GM12891 (cell line): ENCODE data around the gene CKM.

Experiments
- DNase-seq: peaks from one replicate; pipeline ENCODE4 v3.0.0; 2011; ENCODE audit warnings: low spot score; ENCODE audit not compliant: insufficient read length
- FAIRE-seq: peaks from 2 replicates; lab custom pipeline; 2011; peaks lifted over from hg19 to GRCh38; lab: Jason Lieb, UNC
- PAX5 ChIP-seq: IDR thresholded peaks from 2 replicates; pipeline ENCODE4 v1.6.1; 2011; ENCODE audit warnings: low read length, moderate library complexity, mild to moderate bottlenecking; ENCODE audit not compliant: insufficient read depth, severe bottlenecking
- POLR2A ChIP-seq: IDR thresholded peaks from 2 replicates; pipeline ENCODE4 v1.6.1; 2011; ENCODE audit warnings: low read depth, low read length, control low read depth
- POLR2AphosphoS5 ChIP-seq: IDR thresholded peaks from 2 replicates; pipeline ENCODE4 v1.6.1; 2011; ENCODE audit warnings: low read depth, low read length, control low read depth
- POU2F2 ChIP-seq: IDR thresholded peaks from 2 replicates; pipeline ENCODE4 v1.6.1; 2011; ENCODE audit warnings: low read depth, mild to moderate bottlenecking, control low read depth, low read length, moderate library complexity
- SPI1 ChIP-seq: IDR thresholded peaks from 2 replicates; pipeline ENCODE4 v1.6.1; 2011; ENCODE audit warnings: low read depth, low read length, control low read depth
- TAF1 ChIP-seq: IDR thresholded peaks from 2 replicates; pipeline ENCODE4 v1.6.1; 2011; ENCODE audit warnings: low read depth, low read length, control low read depth

CKM gene

GRCh38 chr19:45350477-45351058 is 27.9 kb upstream of the CKM start:
- DNase-seq = no peak
- no peak for FAIRE-seq
- TF ChIP-seq POU2F2 = no peak
- TF ChIP-seq TAF1 = no peak
- TF ChIP-seq SPI1 = no peak
- TF ChIP-seq PAX5 = no peak
- no peak for TF ChIP-seq POLR2A
- no peak for TF ChIP-seq POLR2AphosphoS5

DNA sequence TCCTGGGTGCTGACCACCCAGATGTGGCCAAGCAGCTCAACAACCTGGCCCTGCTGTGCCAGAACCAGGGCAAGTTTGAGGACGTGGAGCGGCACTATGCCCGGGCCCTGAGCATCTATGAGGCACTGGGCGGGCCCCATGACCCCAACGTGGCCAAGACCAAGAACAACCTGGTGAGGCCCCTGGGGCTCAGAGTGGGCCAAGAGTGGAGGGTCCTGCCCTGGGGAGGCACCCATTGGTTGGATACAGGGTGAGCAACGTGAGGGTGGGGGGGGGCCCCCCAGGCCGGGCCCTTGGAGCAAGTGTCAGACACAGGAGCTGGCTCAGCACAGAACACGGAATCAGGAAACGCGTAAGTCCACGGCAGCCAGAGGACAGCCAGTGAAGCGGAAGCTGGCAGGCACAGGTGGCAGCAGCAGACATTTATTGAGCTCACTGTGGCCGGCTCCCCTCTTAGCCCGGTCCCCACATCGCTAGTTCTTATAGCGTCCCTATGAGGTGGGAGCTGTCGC is 26.8 kb upstream of the CKM start:
- DNase-seq (no peak), FAIRE-seq (no peak)
- TF ChIP-seq POLR2AphosphoS5 (no peak), SPI1 (no peak), POLR2A (no peak), POU2F2 (no peak), PAX5 (no peak), TAF1 (no peak)

DNA sequence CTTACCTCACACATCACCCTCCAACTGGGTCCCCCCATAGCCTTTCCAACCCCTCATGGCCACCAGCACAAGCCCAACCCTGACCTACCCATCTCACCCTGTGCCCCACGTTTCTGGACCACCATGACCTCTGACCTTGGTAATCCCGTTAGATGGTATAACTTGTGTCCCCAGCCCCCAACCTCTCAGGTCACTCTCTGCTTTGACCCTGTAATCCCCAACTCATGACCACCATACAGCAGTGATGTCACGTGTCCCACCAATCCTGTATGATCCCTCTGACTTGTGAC is 26.4 kb upstream of the CKM start:
- DNase-seq (no peak), FAIRE-seq (no peak)
- TF ChIP-seq PAX5 = no peak
- no peak for TF ChIP-seq POU2F2
- TF ChIP-seq TAF1 = no peak
- TF ChIP-seq POLR2AphosphoS5 = no peak
- TF ChIP-seq POLR2A = no peak
- no peak for TF ChIP-seq SPI1

- no peak for FAIRE-seq
- TF ChIP-seq POLR2A = no peak
- TF ChIP-seq POLR2AphosphoS5 = no peak
- TF ChIP-seq SPI1 = no peak
- TF ChIP-seq PAX5 = no peak
- TF ChIP-seq POU2F2 = no peak
- TF ChIP-seq TAF1 = no peak
- DNase-seq = no peak
Measured at GRCh38 chr19:45348367-45349125, 25.9 kb upstream of the CKM start.

DNA sequence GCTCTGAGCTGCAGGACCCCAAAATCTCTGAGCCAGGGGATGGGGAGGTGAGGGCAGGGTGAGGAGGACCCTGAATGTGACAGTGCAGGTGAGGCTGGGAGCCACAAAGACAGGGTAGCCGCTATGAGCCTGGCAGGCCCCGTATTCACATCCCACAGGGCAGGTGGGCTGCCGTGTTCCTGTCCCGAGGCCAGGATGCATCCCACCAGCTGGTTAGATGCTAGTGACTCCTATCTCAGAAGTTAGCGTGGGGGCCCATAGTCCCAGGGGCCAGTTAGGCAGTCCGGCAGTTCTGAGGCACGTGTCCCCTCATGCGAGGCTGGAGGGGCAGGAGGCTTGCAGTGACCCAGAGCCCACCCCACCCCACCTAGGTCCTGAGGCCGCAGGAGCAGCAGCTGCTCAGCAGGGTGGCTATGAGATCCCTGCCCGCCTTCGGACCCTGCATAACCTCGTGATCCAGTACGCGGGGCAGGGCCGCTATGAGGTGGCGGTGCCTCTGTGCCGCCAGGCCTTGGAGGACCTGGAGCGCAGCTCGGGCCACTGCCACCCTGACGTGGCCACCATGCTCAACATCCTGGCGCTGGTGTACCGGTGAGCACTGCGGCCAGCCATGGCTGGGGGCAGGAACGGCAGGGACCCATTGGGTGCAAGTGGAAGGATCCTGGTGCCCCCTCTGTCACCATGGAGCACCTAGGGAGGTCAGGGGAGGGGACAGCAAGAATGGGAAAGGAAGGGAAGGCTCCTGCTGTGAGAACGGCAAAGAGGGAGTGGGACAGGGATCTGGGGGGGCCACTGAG is 25.1 kb upstream of the CKM start:
- no peak for DNase-seq
- no peak for FAIRE-seq
- TF ChIP-seq PAX5 = no peak
- TF ChIP-seq SPI1 = no peak

DNA sequence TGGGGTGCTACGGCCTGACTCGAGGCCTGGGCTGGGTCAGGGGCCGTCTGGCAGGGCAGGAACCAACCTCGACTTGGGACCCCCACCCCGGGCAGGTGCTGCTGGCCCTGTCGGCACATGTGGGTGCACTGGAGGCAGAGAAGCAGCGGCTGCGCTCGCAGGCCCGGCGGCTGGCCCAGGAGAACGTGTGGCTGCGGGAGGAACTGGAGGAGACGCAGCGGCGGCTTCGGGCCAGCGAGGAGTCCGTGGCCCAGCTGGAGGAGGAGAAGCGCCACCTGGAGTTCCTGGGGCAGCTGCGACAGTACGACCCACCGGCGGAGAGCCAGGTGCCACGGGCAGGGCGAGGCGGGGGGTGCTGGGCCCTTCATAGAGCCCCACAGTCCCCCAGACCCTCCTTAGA is 23.8 kb upstream of the CKM start:
- DNase-seq = no peak
- TF ChIP-seq SPI1 = no peak
- no peak for TF ChIP-seq POLR2A
- TF ChIP-seq TAF1 = no peak
- no peak for TF ChIP-seq POU2F2
- no peak for TF ChIP-seq PAX5
- FAIRE-seq = no peak

GRCh38 chr19:45345506-45345860 is 22.8 kb upstream of the CKM start:
- DNase-seq = no peak
- FAIRE-seq = no peak
- TF ChIP-seq SPI1 (no peak), POLR2A (no peak), PAX5 (no peak), TAF1 (no peak), POLR2AphosphoS5 (no peak), POU2F2 (no peak)

DNA sequence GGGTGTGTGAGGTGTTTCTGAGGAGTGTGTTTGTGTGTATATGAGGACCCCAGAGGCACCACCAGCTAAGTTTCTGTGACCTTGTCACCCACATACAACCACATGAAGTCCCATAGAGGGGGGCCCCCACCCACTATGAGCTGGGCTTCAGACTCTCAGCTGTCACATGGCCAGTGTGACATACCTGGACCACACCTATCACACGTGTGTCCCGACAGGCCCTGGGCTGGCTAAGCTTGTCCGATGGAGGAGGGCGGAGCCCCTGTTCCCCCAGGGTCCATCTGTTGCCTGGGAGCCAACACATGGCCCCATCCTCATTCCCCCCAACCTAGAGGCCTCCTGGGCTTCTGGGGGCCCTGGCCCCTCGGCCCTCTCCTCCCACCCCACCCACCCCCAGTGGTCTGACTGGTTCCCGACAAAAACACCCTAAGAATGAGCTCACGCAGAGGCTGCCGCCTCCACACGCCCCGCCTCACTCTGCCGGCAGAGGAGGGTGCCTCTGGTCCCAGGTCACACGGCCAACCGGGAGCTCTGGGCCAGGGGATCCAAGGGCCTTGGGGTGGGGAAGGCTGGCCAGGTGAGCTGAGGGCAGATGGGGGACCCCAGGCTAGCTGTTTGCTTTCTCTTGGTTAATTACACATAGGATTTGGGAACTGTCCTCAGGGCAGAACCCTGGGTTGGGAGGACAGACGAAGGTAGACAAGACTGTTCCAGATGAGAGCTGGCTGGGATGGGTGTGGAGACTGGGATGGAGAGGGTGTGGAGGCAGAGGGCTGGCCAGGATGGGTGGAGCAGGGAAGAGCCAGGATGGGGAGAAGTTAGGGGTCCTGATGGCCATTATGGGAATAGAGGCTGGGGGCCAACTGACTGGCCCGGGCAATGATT is 22.2 kb upstream of the CKM start:
- TF ChIP-seq TAF1 (no peak), POLR2AphosphoS5 (no peak), SPI1 (no peak), POLR2A (no peak), POU2F2 (no peak), PAX5 (no peak)
- FAIRE-seq = no peak
- DNase-seq = no peak

- TF ChIP-seq POLR2A (no peak), TAF1 (no peak), POLR2AphosphoS5 (no peak), POU2F2 (no peak), SPI1 (no peak), PAX5 (no peak)
- DNase-seq = no peak
- no peak for FAIRE-seq
Measured at GRCh38 chr19:45342911-45343310, 20.2 kb upstream of the CKM start.
